Measurements from ENCODE around the gene RAB30. TPM values are rescaled to one million over a fixed set of nuclear protein-coding genes. Genes with fewer than 3 reads are reported as not detected.

Gene RAB30
- total and polyA plus RNA-seq, 3 donors from 2014 or later, result 11.4 to 13.1 (median 12.3) TPM

GRCh38 chr11:83000381-83000780, 71.3 kb downstream of the RAB30 start:
- no peaks in the 10 kb centered on the region for H3K27me3 ChIP-seq
- H3K9me3 ChIP-seq, result no peaks in the 10 kb centered on the region
- intact Hi-C loops (cut with DNase I; ENCODE audit: low total_unique reads), result no loop called here
- no peak for DNase-seq
- no peak for TF ChIP-seq CTCF (IDR thresholded peaks at IDR 0.05)
- H3K4me3 ChIP-seq, result no peak overlapping the region
- H3K36me3 ChIP-seq (ENCODE audit: low read depth, missing control alignments), result no peaks in the 10 kb centered on the region
- H3K4me1 ChIP-seq, result no peaks in the 10 kb centered on the region
- WGBS, 2 donors, result 81 to 83% methylated on average over 6 of the region's 6 CpGs
- no peak overlapping the region for H3K27ac ChIP-seq

DNA sequence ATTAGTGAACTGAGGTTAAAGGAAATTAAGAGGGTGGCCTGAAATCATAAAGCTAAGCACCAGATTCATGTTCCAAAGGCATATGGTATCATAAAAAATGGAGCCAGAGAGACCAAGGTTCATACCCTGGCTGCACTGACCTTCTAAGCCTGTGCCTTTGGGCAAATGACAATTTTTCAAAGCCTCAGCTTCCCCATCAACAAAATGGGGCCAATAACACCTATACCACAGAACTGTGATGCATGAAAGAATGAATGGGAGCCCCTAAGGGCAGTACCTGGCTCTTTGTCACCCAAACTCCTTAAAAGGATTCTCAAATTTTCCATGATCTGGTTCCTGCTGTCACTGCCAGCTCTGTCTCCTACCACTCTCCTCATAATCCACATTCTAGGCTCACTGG, 72.5 kb downstream of the RAB30 start:
- no peaks in the 10 kb centered on the region for H3K27me3 ChIP-seq
- no peak overlapping the region for H3K27ac ChIP-seq
- TF ChIP-seq CTCF (IDR thresholded peaks at IDR 0.05) (no peak), POLR2A (IDR thresholded peaks at IDR 0.05) (no peak)
- DNase-seq, result no peak
- H3K36me3 ChIP-seq (ENCODE audit: low read depth, missing control alignments), result no peaks in the 10 kb centered on the region
- no peaks in the 10 kb centered on the region for H3K4me1 ChIP-seq
- no peak overlapping the region for H3K4me3 ChIP-seq
- no peaks in the 10 kb centered on the region for H3K9me3 ChIP-seq
- intact Hi-C loops (cut with DNase I; ENCODE audit: low total_unique reads), result no loop called here

GRCh38 chr11:82998697-82999096, 73.0 kb downstream of the RAB30 start:
- H3K4me1 ChIP-seq, result no peaks in the 10 kb centered on the region
- 89 to 94% methylated on average over 2 of the region's 2 CpGs for WGBS, 2 donors
- no peak overlapping the region for H3K27ac ChIP-seq
- no peaks in the 10 kb centered on the region for H3K36me3 ChIP-seq (ENCODE audit: low read depth, missing control alignments)
- no peaks in the 10 kb centered on the region for H3K9me3 ChIP-seq
- H3K27me3 ChIP-seq, result no peaks in the 10 kb centered on the region
- no peak overlapping the region for H3K4me3 ChIP-seq
- no peak for DNase-seq
- intact Hi-C loops (cut with DNase I; ENCODE audit: low total_unique reads), result no loop called here
- TF ChIP-seq CTCF (IDR thresholded peaks at IDR 0.05), result no peak
- TF ChIP-seq POLR2A (IDR thresholded peaks at IDR 0.05), result no peak

GRCh38 chr11:82996966-82997606, 74.6 kb downstream of the RAB30 start:
- Histone ChIP-seq H3K4me3 (no peak overlapping the region), H3K27ac (no peak overlapping the region), H3K36me3 (ENCODE audit: low read depth, missing control alignments) (no peaks in the 10 kb centered on the region), H3K4me1 (peaks cover 2% of the 10 kb centered on the region), H3K9me3 (no peaks in the 10 kb centered on the region), H3K27me3 (no peaks in the 10 kb centered on the region)
- 90% methylated on average over 14 of the region's 14 CpGs for WGBS, 2 donors
- TF ChIP-seq CTCF (IDR thresholded peaks at IDR 0.05), result no peak
- TF ChIP-seq POLR2A (IDR thresholded peaks at IDR 0.05), result no peak
- intact Hi-C loops (cut with DNase I; ENCODE audit: low total_unique reads), result no loop called here
- DNase-seq, result no peak

- DNase-seq, result no peak
Observed at GRCh38 chr11:82995754-82996398, 75.8 kb downstream of the RAB30 start.

More at GRCh38 chr11:82995754-82996398, 75.8 kb downstream of the RAB30 start:
- intact Hi-C loops (cut with DNase I; ENCODE audit: low total_unique reads), result no loop called here
- Histone ChIP-seq H3K4me3 (no peak overlapping the region), H3K27ac (no peak overlapping the region), H3K4me1 (peaks cover 7% of the 10 kb centered on the region), H3K36me3 (ENCODE audit: low read depth, missing control alignments) (no peaks in the 10 kb centered on the region), H3K9me3 (no peaks in the 10 kb centered on the region), H3K27me3 (no peaks in the 10 kb centered on the region)
- 55 to 70% methylated on average over 4 of the region's 4 CpGs for WGBS, 2 donors
- TF ChIP-seq CTCF (IDR thresholded peaks at IDR 0.05) (no peak), POLR2A (IDR thresholded peaks at IDR 0.05) (no peak)
